RWPE2 (cell line): ENCODE data around the gene GMCL2.
A peak's percentile ranks its signal among the peaks of the same experiment; 100 is the strongest.

Experiments used
- ATAC-seq: fragments of 200-7000 bp; cut with Tn5 transposase; 3 replicates; pipeline ENCODE4 v1.9.1; 2021; ENCODE audit warnings: low read depth
- DNase-seq: peaks from one replicate; pipeline ENCODE4 v3.0.0-alpha.2; 2020; ENCODE audit warnings: low spot score
- H3K27ac ChIP-seq: fragments of 450-650 bp; 2 replicates; pipeline ENCODE4 v1.5.1; 2017; ENCODE audit warnings: mild to moderate bottlenecking; ENCODE audit not compliant: poor library complexity, severe bottlenecking
- H3K27me3 ChIP-seq: fragments of 250-450 bp; sonication (Bioruptor Pico); 2 replicates; pipeline ENCODE4 v1.5.1; 2021; ENCODE audit warnings: mild to moderate bottlenecking, moderate library complexity; ENCODE audit not compliant: insufficient read depth, poor library complexity, severe bottlenecking
- H3K36me3 ChIP-seq: fragments of 250-450 bp; sonication (Bioruptor Pico); 2 replicates; pipeline ENCODE4 v1.5.1; 2020; ENCODE audit warnings: low read depth, mild to moderate bottlenecking, moderate library complexity
- H3K4me1 ChIP-seq: fragments of 250-450 bp; sonication (Bioruptor Pico); 2 replicates; pipeline ENCODE4 v1.5.1; 2021; ENCODE audit warnings: mild to moderate bottlenecking, moderate library complexity; ENCODE audit not compliant: insufficient read depth, poor library complexity, severe bottlenecking
- H3K4me3 ChIP-seq: fragments of 250-450 bp; sonication (Bioruptor Pico); 2 replicates; pipeline ENCODE4 v1.5.1; 2021; ENCODE audit warnings: mild to moderate bottlenecking, moderate library complexity; ENCODE audit not compliant: severe bottlenecking
- H3K9me3 ChIP-seq: fragments of 250-450 bp; sonication (Bioruptor Pico); 2 replicates; pipeline ENCODE4 v1.5.1; 2021; ENCODE audit warnings: mild to moderate bottlenecking, moderate library complexity; ENCODE audit not compliant: severe bottlenecking
- CTCF ChIP-seq: fragments of 450-650 bp; IDR thresholded peaks from one replicate; pipeline ENCODE4 v1.5.1; 2017; ENCODE audit warnings: mild to moderate bottlenecking, moderate library complexity; ENCODE audit not compliant: poor library complexity, severe bottlenecking

GMCL2 gene

GRCh38 chr5:178196281-178196812 lies 9.2 kb upstream of the GMCL2 start:
- no peak for TF ChIP-seq CTCF
- H3K27ac ChIP-seq = no peak overlapping the region
- DNase-seq = no peak
- peaks cover 19% of the 10 kb centered on the region for H3K4me1 ChIP-seq
- ATAC-seq = no peak
- H3K36me3 ChIP-seq = no peaks in the 10 kb centered on the region
- H3K9me3 ChIP-seq = no peaks in the 10 kb centered on the region
- no peak overlapping the region for H3K4me3 ChIP-seq
- H3K27me3 ChIP-seq = no peaks in the 10 kb centered on the region

GRCh38 chr5:178194026-178194425 lies 6.9 kb upstream of the GMCL2 start:
- H3K36me3 ChIP-seq = no peaks in the 10 kb centered on the region
- no peaks in the 10 kb centered on the region for H3K9me3 ChIP-seq
- TF ChIP-seq CTCF = no peak
- no peak overlapping the region for H3K4me3 ChIP-seq
- H3K4me1 ChIP-seq = peaks cover 8% of the 10 kb centered on the region
- H3K27ac ChIP-seq = no peak overlapping the region
- peak; percentile 25; the same call in 2 of the 3 replicates for ATAC-seq
- H3K27me3 ChIP-seq = no peaks in the 10 kb centered on the region
- peak; percentile 65 for DNase-seq

GRCh38 chr5:178193251-178193809 lies 6.2 kb upstream of the GMCL2 start:
- Histone ChIP-seq H3K4me1 (peaks cover 8% of the 10 kb centered on the region), H3K9me3 (no peaks in the 10 kb centered on the region), H3K4me3 (no peak overlapping the region), H3K27ac (no peak overlapping the region), H3K27me3 (no peaks in the 10 kb centered on the region), H3K36me3 (no peaks in the 10 kb centered on the region)
- DNase-seq = peak; percentile 65
- TF ChIP-seq CTCF = no peak
- ATAC-seq = no peak

GRCh38 chr5:178192787-178193186 lies 5.6 kb upstream of the GMCL2 start:
- H3K9me3 ChIP-seq = no peaks in the 10 kb centered on the region
- peak; percentile 23 for DNase-seq
- H3K27me3 ChIP-seq = no peaks in the 10 kb centered on the region
- no peaks in the 10 kb centered on the region for H3K36me3 ChIP-seq
- TF ChIP-seq CTCF = no peak
- peaks cover 8% of the 10 kb centered on the region for H3K4me1 ChIP-seq
- no peak overlapping the region for H3K27ac ChIP-seq
- ATAC-seq = no peak
- no peak overlapping the region for H3K4me3 ChIP-seq

- Histone ChIP-seq H3K9me3 (no peaks in the 10 kb centered on the region), H3K4me3 (no peak overlapping the region), H3K36me3 (no peaks in the 10 kb centered on the region), H3K27ac (no peak overlapping the region), H3K27me3 (no peaks in the 10 kb centered on the region), H3K4me1 (peaks cover 8% of the 10 kb centered on the region)
- DNase-seq (peak; percentile 22), ATAC-seq (peak; percentile 47; the same call in 2 of the 3 replicates)
- TF ChIP-seq CTCF = no peak
Observed at GRCh38 chr5:178192244-178192643, 5.1 kb upstream of the GMCL2 start.
